A673 (cell line): ENCODE results near the gene BICD1. TPM values are rescaled to one million over a fixed set of nuclear protein-coding genes. Genes with fewer than 3 reads are reported as not detected.

Source experiments
- BruUV-seq: library from RNA; stranded (reverse); fragments of 400-500 nt; replicated peaks from 2 replicates; lab custom pipeline; 2021; lab: Mats Ljungman, UMichigan
- CTCF ChIA-PET: fragments of 300-600 bp; sonication (Branson Sonifier 250); formaldehyde crosslinking; loops from one replicate; lab custom pipeline; 2022; ENCODE audit warnings: antibody characterized with exemption; lab: Charles Lee
- POLR2A ChIA-PET: fragments of 300-600 bp; sonication (Branson Sonifier 250); formaldehyde crosslinking; loops from one replicate; lab custom pipeline; 2022; ENCODE audit warnings: antibody characterized with exemption; ENCODE audit not compliant: low non-redundant PET; lab: Charles Lee
- DNase-seq: peaks from one replicate; pipeline ENCODE4 v3.0.0-alpha.2; 2015; ENCODE audit warnings: low spot score
- H3K27ac ChIP-seq: fragments of 200-600 bp; sonication (generic); 2 replicates; pipeline ENCODE4 v1.5.1; 2016; ENCODE audit warnings: mixed run types, low read depth, mild to moderate bottlenecking, mixed read lengths, antibody characterized with exemption, low read length; ENCODE audit not compliant: poor library complexity, severe bottlenecking
- H3K27me3 ChIP-seq: fragments of 200-600 bp; sonication (generic); replicated peaks from 2 replicates; pipeline ENCODE4 v1.6.1; 2017; ENCODE audit warnings: mixed run types, low read depth, mild to moderate bottlenecking, mixed read lengths, antibody characterized with exemption, low read length; ENCODE audit not compliant: insufficient read depth, poor library complexity
- H3K36me3 ChIP-seq: fragments of 200-600 bp; sonication (generic); 2 replicates; pipeline ENCODE4 v1.6.1; 2016; ENCODE audit warnings: mixed run types, mild to moderate bottlenecking, mixed read lengths, antibody characterized with exemption, low read length; ENCODE audit not compliant: insufficient read depth, poor library complexity, severe bottlenecking
- H3K4me1 ChIP-seq: fragments of 200-600 bp; sonication (generic); 2 replicates; pipeline ENCODE4 v1.6.1; 2017; ENCODE audit warnings: mixed run types, mild to moderate bottlenecking, mixed read lengths, antibody characterized with exemption, low read length; ENCODE audit not compliant: insufficient read depth, poor library complexity, severe bottlenecking
- H3K4me3 ChIP-seq: fragments of 200-600 bp; sonication (generic); 2 replicates; pipeline ENCODE4 v1.5.1; 2016; ENCODE audit warnings: low read depth, mixed run types, mild to moderate bottlenecking, mixed read lengths, low read length; ENCODE audit not compliant: poor library complexity, severe bottlenecking
- H3K9me3 ChIP-seq: fragments of 200-600 bp; sonication (generic); 2 replicates; pipeline ENCODE4 v1.6.1; 2016; ENCODE audit warnings: mixed run types, low read depth, mild to moderate bottlenecking, mixed read lengths, antibody characterized with exemption, low read length; ENCODE audit not compliant: poor library complexity, severe bottlenecking
- EZH2 ChIP-seq: fragments of 200-600 bp; sonication (generic); IDR thresholded peaks from 2 replicates; pipeline ENCODE4 v1.6.1; 2017; ENCODE audit warnings: borderline replicate concordance, low read depth, mild to moderate bottlenecking, mixed read lengths, antibody characterized with exemption, low read length; ENCODE audit not compliant: poor library complexity, severe bottlenecking
- intact Hi-C: fragments of 100-400 bp; cut with micrococcal nuclease; formaldehyde crosslinking; loops from one replicate; pipeline ENCODE4 v1.10.0; 2022; ENCODE audit not compliant: unreplicated experiment
- total RNA-seq: library from RNA; stranded (reverse); gene quantifications from 2 replicates; pipeline ENCODE4 v1.2.3, GENCODE V29; 2021
- TF ChIP-seq, protein P1 (sequence below): fragments of 300-800, 200-600 bp; sonication (generic); conservative IDR thresholded peaks from 2 replicates; pipeline ENCODE4 v1.5.1; 2017; ENCODE audit warnings: low read depth, mild to moderate bottlenecking, antibody characterized with exemption, low read length, moderate library complexity, mixed read lengths

The BICD1 gene
- total RNA-seq, 1 experiment from 2014 or later: 50.2 TPM

GRCh38 chr12:32087306-32087705 is 19.3 kb upstream of the BICD1 start:
- TF ChIP-seq EZH2: no peak
- TF ChIP-seq, protein P1, sequence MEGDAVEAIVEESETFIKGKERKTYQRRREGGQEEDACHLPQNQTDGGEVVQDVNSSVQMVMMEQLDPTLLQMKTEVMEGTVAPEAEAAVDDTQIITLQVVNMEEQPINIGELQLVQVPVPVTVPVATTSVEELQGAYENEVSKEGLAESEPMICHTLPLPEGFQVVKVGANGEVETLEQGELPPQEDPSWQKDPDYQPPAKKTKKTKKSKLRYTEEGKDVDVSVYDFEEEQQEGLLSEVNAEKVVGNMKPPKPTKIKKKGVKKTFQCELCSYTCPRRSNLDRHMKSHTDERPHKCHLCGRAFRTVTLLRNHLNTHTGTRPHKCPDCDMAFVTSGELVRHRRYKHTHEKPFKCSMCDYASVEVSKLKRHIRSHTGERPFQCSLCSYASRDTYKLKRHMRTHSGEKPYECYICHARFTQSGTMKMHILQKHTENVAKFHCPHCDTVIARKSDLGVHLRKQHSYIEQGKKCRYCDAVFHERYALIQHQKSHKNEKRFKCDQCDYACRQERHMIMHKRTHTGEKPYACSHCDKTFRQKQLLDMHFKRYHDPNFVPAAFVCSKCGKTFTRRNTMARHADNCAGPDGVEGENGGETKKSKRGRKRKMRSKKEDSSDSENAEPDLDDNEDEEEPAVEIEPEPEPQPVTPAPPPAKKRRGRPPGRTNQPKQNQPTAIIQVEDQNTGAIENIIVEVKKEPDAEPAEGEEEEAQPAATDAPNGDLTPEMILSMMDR: no peak
- H3K27me3 ChIP-seq: no peaks in the 10 kb centered on the region
- no peaks in the 10 kb centered on the region for H3K9me3 ChIP-seq
- DNase-seq: no peak
- no peaks in the 10 kb centered on the region for H3K4me1 ChIP-seq
- intact Hi-C loops: no loop called here
- H3K36me3 ChIP-seq: no peaks in the 10 kb centered on the region
- no peak overlapping the region for H3K27ac ChIP-seq
- ChIA-PET POLR2A (no interaction called here), CTCF (no interaction called here)
- BruUV-seq: no TSS peak
- H3K4me3 ChIP-seq: no peak overlapping the region

DNA sequence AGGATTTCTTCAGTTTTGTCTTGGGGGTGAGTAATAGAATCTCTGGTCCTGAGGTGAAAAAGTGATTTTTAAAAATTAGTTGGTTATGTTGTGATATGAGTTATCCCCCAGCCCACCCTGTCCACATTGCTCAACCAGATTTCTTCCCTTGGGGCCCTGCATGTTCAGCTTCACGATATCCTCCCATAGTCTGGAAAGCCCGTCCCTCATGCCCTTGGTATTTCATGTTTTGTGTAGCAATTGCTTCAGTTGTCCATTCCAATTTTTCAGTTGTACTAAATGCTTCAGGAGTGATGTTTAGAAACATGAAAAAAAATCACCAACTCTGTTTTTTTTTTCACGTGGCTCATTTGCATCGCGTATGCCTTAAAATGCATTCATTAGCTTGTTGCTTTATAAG is 17.5 kb upstream of the BICD1 start:
- no peaks in the 10 kb centered on the region for H3K36me3 ChIP-seq
- no peak for DNase-seq
- no peak for TF ChIP-seq EZH2
- TF ChIP-seq, protein P1: no peak
- no peaks in the 10 kb centered on the region for H3K9me3 ChIP-seq
- H3K4me1 ChIP-seq: no peaks in the 10 kb centered on the region
- POLR2A ChIA-PET: no interaction called here
- no peaks in the 10 kb centered on the region for H3K27me3 ChIP-seq
- no TSS peak for BruUV-seq
- H3K27ac ChIP-seq: no peak overlapping the region
- no peak overlapping the region for H3K4me3 ChIP-seq
- CTCF ChIA-PET: no interaction called here
- intact Hi-C loops: no loop called here

DNA sequence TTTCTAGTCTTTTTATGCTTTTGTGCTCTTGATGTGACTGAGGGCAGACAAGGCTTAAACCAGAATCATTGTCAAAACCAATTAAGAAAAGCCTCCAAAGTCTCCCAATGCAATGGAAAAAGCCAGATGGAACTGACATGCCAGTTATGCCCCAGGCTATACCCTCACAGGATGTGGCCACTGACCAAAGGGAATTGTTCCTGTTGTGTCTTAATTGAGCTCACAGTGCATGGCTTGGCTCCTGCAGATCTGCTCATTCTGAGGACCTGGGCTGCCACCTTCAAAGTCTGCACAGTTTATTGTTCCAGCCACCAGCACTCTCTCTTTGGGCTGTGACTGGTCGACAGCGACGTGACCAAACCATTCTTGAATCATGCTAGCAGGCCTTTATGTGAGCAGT is 17.1 kb upstream of the BICD1 start:
- no TSS peak for BruUV-seq
- no peaks in the 10 kb centered on the region for H3K9me3 ChIP-seq
- H3K27ac ChIP-seq: no peak overlapping the region
- POLR2A ChIA-PET: no interaction called here
- H3K4me1 ChIP-seq: no peaks in the 10 kb centered on the region
- no peak for DNase-seq
- H3K27me3 ChIP-seq: no peaks in the 10 kb centered on the region
- CTCF ChIA-PET: no interaction called here
- H3K36me3 ChIP-seq: no peaks in the 10 kb centered on the region
- no peak overlapping the region for H3K4me3 ChIP-seq
- TF ChIP-seq, protein P1: no peak
- no peak for TF ChIP-seq EZH2
- intact Hi-C loops: no loop called here
